HEK293 (cell line): ENCODE measurements around the gene BLVRB.

Experiments used
- CTCF ChIA-PET: fragments of 350-600 bp; formaldehyde crosslinking; extraction: SDS; loops from one replicate; lab custom pipeline; 2021; ENCODE audit warnings: antibody characterized with exemption; lab: Yijun Ruan, JAX
- POLR2A ChIA-PET: fragments of 300-600 bp; formaldehyde crosslinking; extraction: SDS; loops from one replicate; lab custom pipeline; 2020; ENCODE audit warnings: antibody characterized with exemption, inconsistent platforms; lab: Yijun Ruan, JAX
- H3K27ac ChIP-seq: fragments of 200-500 bp; sonication (Bioruptor generic); 2 replicates; pipeline ENCODE4 v1.5.1; 2014; ENCODE audit warnings: low read depth, low read length, control low read depth, inconsistent platforms; ENCODE audit errors: extremely low read depth
- H3K36me3 ChIP-seq, 2 experiments: fragments of 200-500 bp in 1 of 2; sonication (Bioruptor generic) in 1 of 2; 1 replicate in 1 of 2; 2 replicates in 1 of 2; pipeline ENCODE4 v1.5.1; 2014 to 2017; ENCODE audit warnings: inconsistent platforms in 2 of 2, low read length in 2 of 2; ENCODE audit not compliant: control insufficient read depth in 2 of 2, insufficient read depth in 1 of 2
- H3K4me1 ChIP-seq: fragments of 200-500 bp; sonication (Bioruptor generic); 2 replicates; pipeline ENCODE4 v1.5.1; 2014; ENCODE audit warnings: mild to moderate bottlenecking, low read length, inconsistent platforms; ENCODE audit not compliant: control insufficient read depth, insufficient read depth
- H3K4me3 ChIP-seq: 2 replicates; pipeline ENCODE4 v1.5.1; 2011; ENCODE audit warnings: low read depth, mild to moderate bottlenecking, control low read depth, low read length, moderate library complexity
- H3K9me3 ChIP-seq: fragments of 200-500 bp; sonication (Bioruptor generic); 2 replicates; pipeline ENCODE4 v1.5.1; 2014; ENCODE audit warnings: low read depth, low read length, inconsistent platforms; ENCODE audit not compliant: control insufficient read depth, insufficient read depth
- BCL11A ChIP-seq: fragments of 450-650 bp; formaldehyde crosslinking; IDR thresholded peaks from 2 replicates; pipeline ENCODE4 v1.5.1; 2016; ENCODE audit warnings: low read depth, missing biosample characterization, missing genetic modification characterization
- BCL6B ChIP-seq: fragments of 450-650 bp; formaldehyde crosslinking; IDR thresholded peaks from 2 replicates; pipeline ENCODE4 v1.5.1; 2017; ENCODE audit warnings: missing biosample characterization, missing genetic modification characterization
- HOXC10 ChIP-seq: sonication (generic); formaldehyde crosslinking; IDR thresholded peaks from 2 replicates; pipeline ENCODE4 v1.8.1; 2023; ENCODE audit warnings: mild to moderate bottlenecking, missing genetic modification reagents
- PATZ1 ChIP-seq: fragments of 450-650 bp; formaldehyde crosslinking; IDR thresholded peaks from 2 replicates; pipeline ENCODE4 v1.5.1; 2016; ENCODE audit warnings: missing biosample characterization, missing genetic modification characterization
- SCRT1 ChIP-seq: fragments of 450-650 bp; formaldehyde crosslinking; IDR thresholded peaks from 2 replicates; pipeline ENCODE4 v1.5.1; 2016; ENCODE audit warnings: missing biosample characterization, missing genetic modification characterization, borderline replicate concordance
- ZBTB44 ChIP-seq: fragments of 450-650 bp; IDR thresholded peaks from 2 replicates; pipeline ENCODE4 v1.5.1; 2018; ENCODE audit warnings: missing biosample characterization, mild to moderate bottlenecking, missing genetic modification characterization
- ZFHX2 ChIP-seq: fragments of 450-650 bp; formaldehyde crosslinking; conservative IDR thresholded peaks from 2 replicates; pipeline ENCODE4 v1.5.1; 2016; ENCODE audit warnings: missing biosample characterization, missing genetic modification characterization
- ZNF10 ChIP-seq: fragments of 450-650 bp; formaldehyde crosslinking; IDR thresholded peaks from 2 replicates; pipeline ENCODE4 v1.5.1; 2017; ENCODE audit warnings: missing biosample characterization, missing genetic modification characterization
- ZNF114 ChIP-seq: fragments of 450-650 bp; formaldehyde crosslinking; IDR thresholded peaks from 2 replicates; pipeline ENCODE4 v1.5.0; 2017; ENCODE audit warnings: missing biosample characterization, missing genetic modification characterization
- ZNF18 ChIP-seq: fragments of 450-650 bp; formaldehyde crosslinking; IDR thresholded peaks from 2 replicates; pipeline ENCODE4 v1.5.1; 2016; ENCODE audit warnings: missing biosample characterization, missing genetic modification characterization
- ZNF184 ChIP-seq: fragments of 450-650 bp; IDR thresholded peaks from 2 replicates; pipeline ENCODE4 v1.5.1; 2018; ENCODE audit warnings: missing biosample characterization, mild to moderate bottlenecking, missing genetic modification characterization
- ZNF202 ChIP-seq: fragments of 450-650 bp; formaldehyde crosslinking; IDR thresholded peaks from 2 replicates; pipeline ENCODE4 v1.5.1; 2016; ENCODE audit warnings: missing biosample characterization, missing genetic modification characterization, borderline replicate concordance
- ZNF211 ChIP-seq: fragments of 450-650 bp; formaldehyde crosslinking; IDR thresholded peaks from 2 replicates; pipeline ENCODE4 v1.5.1; 2016; ENCODE audit warnings: low read depth, missing biosample characterization, missing genetic modification characterization
- ZNF221 ChIP-seq: fragments of 450-650 bp; formaldehyde crosslinking; IDR thresholded peaks from 2 replicates; pipeline ENCODE4 v1.5.1; 2017; ENCODE audit warnings: missing biosample characterization, missing genetic modification characterization, borderline replicate concordance
- ZNF416 ChIP-seq: fragments of 450-650 bp; formaldehyde crosslinking; IDR thresholded peaks from 2 replicates; pipeline ENCODE4 v1.5.1; 2016; ENCODE audit warnings: missing biosample characterization, missing genetic modification characterization
- ZNF555 ChIP-seq: fragments of 450-650 bp; formaldehyde crosslinking; conservative IDR thresholded peaks from 2 replicates; pipeline ENCODE4 v1.5.1; 2017; ENCODE audit warnings: missing biosample characterization, mild to moderate bottlenecking, missing genetic modification characterization, inconsistent platforms
- ZNF610 ChIP-seq: fragments of 450-650 bp; formaldehyde crosslinking; IDR thresholded peaks from 2 replicates; pipeline ENCODE4 v1.5.1; 2016; ENCODE audit warnings: missing biosample characterization, missing genetic modification characterization, borderline replicate concordance
- ZNF623 ChIP-seq: fragments of 450-650 bp; formaldehyde crosslinking; IDR thresholded peaks from 2 replicates; pipeline ENCODE4 v1.5.1; 2016; ENCODE audit warnings: missing biosample characterization, missing genetic modification characterization
- ZNF645 ChIP-seq: fragments of 450-650 bp; formaldehyde crosslinking; IDR thresholded peaks from 2 replicates; pipeline ENCODE4; 2016; ENCODE audit warnings: missing biosample characterization, missing genetic modification characterization
- ZNF670 ChIP-seq: fragments of 450-650 bp; formaldehyde crosslinking; IDR thresholded peaks from 2 replicates; pipeline ENCODE4 v1.5.1; 2016; ENCODE audit warnings: missing biosample characterization, missing genetic modification characterization, low read depth
- ZNF76 ChIP-seq: fragments of 450-650 bp; formaldehyde crosslinking; IDR thresholded peaks from 2 replicates; pipeline ENCODE4; 2016; ENCODE audit warnings: low read depth, missing biosample characterization, missing genetic modification characterization, borderline replicate concordance
- ZNF791 ChIP-seq: fragments of 450-650 bp; formaldehyde crosslinking; IDR thresholded peaks from 2 replicates; pipeline ENCODE4 v1.5.1; 2016; ENCODE audit warnings: missing biosample characterization, missing genetic modification characterization
- ZSCAN23 ChIP-seq: fragments of 450-650 bp; formaldehyde crosslinking; IDR thresholded peaks from 2 replicates; pipeline ENCODE4 v1.5.1; 2016; ENCODE audit warnings: missing biosample characterization, missing genetic modification characterization
- ZSCAN5A ChIP-seq: fragments of 450-650 bp; formaldehyde crosslinking; IDR thresholded peaks from 2 replicates; pipeline ENCODE4 v1.5.1; 2016; ENCODE audit warnings: missing biosample characterization, missing genetic modification characterization

The BLVRB gene

GRCh38 chr19:40444000-40444824, 21.3 kb downstream of the BLVRB start, which contains the start of gene SERTAD3 (continued):
- TF ChIP-seq ZNF623 (tag by site-specific recombination) (no peak; the same call in 1 of the 2 replicates), ZNF211 (no peak), ZNF555 (tag by site-specific recombination) (no peak), ZNF184 (tag by site-specific recombination) (0 out of 2 replicates have a peak, but pooled peaks have one; percentile 18), BCL11A (tag by site-specific recombination) (peak; percentile 54; the same call in 1 of the 2 replicates), HOXC10 (CRISPR knock-in tag) (no peak), ZSCAN23 (tag by site-specific recombination) (peak; percentile 22; the same call in 1 of the 2 replicates), ZNF645 (tag by site-specific recombination) (no peak), ZNF18 (tag by site-specific recombination) (no peak; the same call in 1 of the 2 replicates), ZNF670 (tag by site-specific recombination) (no peak), ZNF114 (tag by site-specific recombination) (no peak), ZBTB44 (tag by site-specific recombination) (peak; percentile 68), ZNF416 (tag by site-specific recombination) (no peak), ZNF791 (tag by site-specific recombination) (no peak), ZNF202 (tag by site-specific recombination) (no peak), ZNF610 (tag by site-specific recombination) (peak; percentile 83), ZNF76 (peak; percentile 87)

- peaks cover 14% of the 10 kb centered on the region for H3K4me1 ChIP-seq
- POLR2A ChIA-PET: interaction anchor here (0.5 to 17.1 kb wide), 33 partner anchors 10 to 1546 kb away, joined by 3 to 428 read pairs (median 4); partner anchors contain the start of genes AKT2, BLVRB, C19orf47 and EGLN2
- CTCF ChIA-PET: interaction anchor here (0.6 to 4.8 kb wide), 16 partner anchors 10 to 819 kb away, joined by 3 to 39 read pairs (median 5); partner anchors contain the start of genes BLVRB and SERTAD1
- TF ChIP-seq SCRT1: no peak
- TF ChIP-seq BCL11A (tag by site-specific recombination): peak; percentile 93
- peak; percentile 63; the same call in 1 of the 2 replicates for TF ChIP-seq ZNF10 (tag by site-specific recombination)
- 0 out of 2 replicates have a peak, but pooled peaks have one; percentile 87 for TF ChIP-seq ZSCAN5A (tag by site-specific recombination)
- TF ChIP-seq BCL6B: no peak
- no peak for TF ChIP-seq ZFHX2 (tag by site-specific recombination)
- TF ChIP-seq PATZ1 (tag by site-specific recombination): peak; percentile 100
- TF ChIP-seq ZNF221 (tag by site-specific recombination): peak; percentile 77; the same call in 1 of the 2 replicates
Measured at GRCh38 chr19:40443131-40443999, 22.2 kb downstream of the BLVRB start.

More at GRCh38 chr19:40443131-40443999, 22.2 kb downstream of the BLVRB start:
- H3K9me3 ChIP-seq: no peaks in the 10 kb centered on the region
- H3K4me3 ChIP-seq: peak overlapping the region; percentile 57
- peaks cover 21 to 28% of the 10 kb centered on the region in 2 experiments for H3K36me3 ChIP-seq
- peak overlapping the region; percentile 99 for H3K27ac ChIP-seq
